Activated gamma-delta T cell (primary cell): ENCODE measurements around the gene DKKL1.

ENCODE experiments used
- DNase-seq: peaks from one replicate; lab custom pipeline; 2025; lab: John Stamatoyannopoulos, UW

The DKKL1 gene

DNA sequence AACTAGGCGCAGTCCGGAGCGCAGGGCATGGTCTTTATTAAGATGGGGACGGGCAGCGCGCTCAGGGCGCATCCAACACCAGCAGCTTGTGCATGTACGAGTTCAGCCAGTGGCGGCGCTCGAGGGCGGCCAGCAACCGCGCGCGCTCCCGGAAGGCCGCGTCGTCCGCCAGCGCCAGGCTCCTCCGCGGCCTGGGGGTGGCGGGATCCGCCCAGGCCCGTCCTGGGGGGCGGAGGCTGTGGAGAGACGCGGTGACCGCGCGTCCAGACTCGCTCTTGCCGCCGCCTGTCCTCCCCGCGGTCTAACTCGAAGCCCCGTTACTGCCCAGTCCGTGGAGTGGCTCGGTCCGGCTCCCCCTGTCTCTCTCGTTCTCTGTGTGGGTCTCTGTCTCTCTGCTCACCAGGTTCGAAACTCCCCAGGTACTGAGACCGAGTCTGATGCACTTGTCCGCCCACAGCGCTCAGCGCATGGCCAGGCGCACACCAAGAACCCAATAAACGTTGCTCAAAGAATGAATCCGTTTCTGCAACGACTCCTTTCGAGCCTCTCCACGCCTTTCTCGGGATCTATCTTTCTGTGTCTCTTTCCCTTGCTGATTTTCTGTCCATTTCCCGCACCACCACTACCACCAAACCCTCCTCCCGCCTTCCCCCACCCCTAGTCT, 58.9 kb downstream of the DKKL1 start:
- peak; percentile 35 for DNase-seq

DNA sequence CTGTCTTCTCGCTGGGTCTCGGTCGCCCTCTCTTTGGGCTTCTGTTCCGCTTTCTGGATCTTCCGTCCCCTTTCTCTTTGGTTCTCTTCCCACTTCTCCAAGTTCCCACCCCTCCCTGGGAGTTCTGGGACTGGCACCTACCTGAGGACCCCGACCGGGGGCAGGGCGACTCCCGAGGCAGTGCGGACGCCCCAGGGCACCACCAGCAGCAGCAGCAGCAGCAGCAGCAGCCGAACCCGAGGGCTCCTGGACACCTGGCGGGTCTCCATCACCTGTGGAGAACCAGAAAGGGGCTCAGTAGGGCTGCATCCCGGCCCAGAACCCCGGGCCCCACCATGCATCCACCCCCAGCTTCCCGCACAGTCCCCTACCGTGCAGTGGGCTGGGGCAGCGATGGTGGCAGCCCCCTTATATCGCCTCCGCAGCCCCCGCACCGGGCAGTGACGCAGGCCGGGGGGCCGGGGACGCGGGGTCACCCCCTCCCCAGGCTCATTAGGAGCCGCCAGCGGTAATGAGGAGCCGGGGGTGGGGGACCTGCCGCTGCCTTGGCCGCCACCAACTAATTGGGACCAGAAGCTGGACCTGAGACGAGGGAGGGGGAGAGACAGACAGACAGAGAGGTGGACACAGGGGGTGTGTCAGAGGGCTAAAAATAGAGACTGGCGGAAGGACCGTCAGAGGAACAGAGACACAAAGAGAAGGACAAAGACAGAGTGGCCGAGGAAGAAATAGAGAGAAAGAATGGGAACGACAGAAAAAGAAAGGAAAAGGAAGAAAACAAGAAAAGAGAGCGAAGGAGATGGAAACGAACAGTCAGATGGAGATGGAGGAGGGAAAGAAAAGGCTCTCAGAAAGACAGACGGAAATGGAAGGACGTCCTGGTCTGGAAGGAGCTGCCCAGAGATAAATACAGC, 59.7 kb downstream of the DKKL1 start, which contains the start of gene PTH2:
Gene PTH2, minus strand, starts transcription at position 371 of the 914 bp plus-strand sequence. Its CDS starts 102 bp downstream, at position 269.
- DNase-seq: no peak

DNA sequence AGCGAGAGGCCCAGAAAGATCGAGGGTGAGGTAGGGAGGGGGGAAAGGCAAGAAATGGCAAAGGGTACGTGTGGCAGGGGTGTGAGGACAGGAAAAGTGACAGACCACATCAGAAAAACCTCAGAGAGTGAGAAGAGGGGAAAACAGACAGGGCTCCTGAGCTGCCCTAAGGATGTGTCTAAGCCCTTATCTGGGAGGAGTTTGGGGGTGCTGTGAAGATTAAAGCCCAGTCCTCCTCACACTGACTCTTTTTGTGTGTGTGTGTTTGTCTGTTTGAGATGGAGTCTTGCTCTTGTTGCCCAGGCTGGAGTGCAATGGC, 60.3 kb downstream of the DKKL1 start:
- DNase-seq: no peak
